Pancreas (tissue), 10 donors: ENCODE measurements around the gene DGCR8. TPM values are rescaled to one million over a fixed set of nuclear protein-coding genes. Genes with fewer than 3 reads are reported as not detected.

Source experiments
- ATAC-seq, 4 donors: fragments of 200-7000 bp; cut with Tn5 transposase; one replicate each; pipeline versions ENCODE4 v1.8.0 to v1.9.1; 2020; ENCODE audit warnings: mild to moderate bottlenecking in 4 of 4, moderate library complexity in 4 of 4
- DNase-seq, 6 donors: peaks; one replicate each; pipeline ENCODE4 v3.0.0-alpha.2; 2020
- FAIRE-seq: peaks from 2 replicates; lab custom pipeline; 2012; peaks lifted over from hg19 to GRCh38; lab: Jason Lieb, UNC
- H3K27ac ChIP-seq, 4 donors: fragments of 200-600 bp; sonication (generic); 1 replicate in 3 of 4; 2 replicates in 1 of 4; pipeline versions ENCODE4 v1.5.0 to v1.8.0; 2020
- H3K27me3 ChIP-seq, 4 donors: fragments of 200-600 bp; one replicate each; pipeline ENCODE4 v1.8.0; 2021
- H3K36me3 ChIP-seq, 3 donors: fragments of 200-600 bp; sonication (generic) in 1 of 3; one replicate each; pipeline versions ENCODE4 v1.5.0 to v1.8.0; 2020 to 2021
- H3K4me1 ChIP-seq, 3 donors: fragments of 200-600 bp; one replicate each; pipeline ENCODE4 v1.8.0; 2021
- H3K4me3 ChIP-seq, 4 donors: fragments of 200-600 bp; sonication (generic) in 2 of 4; one replicate each; pipeline versions ENCODE4 v1.5.0 to v1.8.0; 2020 to 2021
- H3K9me3 ChIP-seq, 4 donors: fragments of 200-600 bp; one replicate each; pipeline ENCODE4 v1.8.0; 2021
- CTCF ChIP-seq, 4 donors: fragments of 200-600 bp; sonication (generic) in 3 of 4; IDR thresholded peaks; one replicate each; pipeline versions ENCODE4 v1.5.0 to v1.8.0; 2021; ENCODE audit warnings: antibody characterized with exemption in 4 of 4
- WGBS, 2 donors: extraction: QIAGEN DNeasy Blood & Tissue Kit; methylation state at CpG; one replicate each; pipeline ENCODE4 v1.1.7; 2013; 5-methylcytosine and 5-hydroxymethylcytosine counted together
- intact Hi-C, 3 donors: fragments of 100-400 bp; cut with DNase I; formaldehyde crosslinking; loops; one replicate each; pipeline versions ENCODE4 v1.11.1 to v1.14.2; 2022
- polyA plus RNA-seq, 2 donors: library from polyadenylated mRNA; stranded (reverse); fragments of 200-250 nt; gene quantifications; one replicate each; pipeline ENCODE4 v1.2.3, GENCODE V29; 2013
- total RNA-seq, 6 donors: library from RNA; stranded (reverse); fragmentation: NEBNext Ultra II Directional in 4 of 6; extraction: Animal tissue kit (Norgen Biotek cat#: 25700) in 4 of 6; gene quantifications; one replicate each; pipeline versions ENCODE4 v1.2.1 to v1.2.4, GENCODE V29; 2021 to 2023
- donor health status: healthy with polysubstance abuse.
- donor health status: DM: no; HTN: no; CAD: no; lungs with moderate emphysema.
- donor health status: DM: no; HTN: no; CAD: no.
- donor health status: control.
- donor health status: control.
- donor health status: Bipolar disorder and iron deficiency.
- donor health status: DM: yes; HTN: yes; CAD: no.
- donor health status: DM: no; HTN: no; CAD: no.
- donor health status: DM: no; HTN: no; CAD: no.
- donor health status: DM: yes; HTN: yes; CAD: no.

Gene DGCR8
- total and polyA plus RNA-seq, 8 donors, result 14.9 to 31.9 (median 18.9) TPM

GRCh38 chr22:20069331-20070042, 10.6 kb upstream of the DGCR8 start:
- Histone ChIP-seq H3K9me3 (no peaks in the 10 kb centered on the region), H3K27ac (no peak overlapping the region), H3K4me3 (no peak overlapping the region), H3K36me3 (no peaks in the 10 kb centered on the region), H3K4me1 (no peaks in the 10 kb centered on the region), H3K27me3 (no peaks in the 10 kb centered on the region)
- intact Hi-C loops, result no loop called here
- FAIRE-seq (no peak), DNase-seq (no peak), ATAC-seq (no peak)
- no peak for TF ChIP-seq CTCF (IDR thresholded peaks at IDR 0.05)
- WGBS, 2 donors, result 85 to 94% methylated on average over 7 of the region's 7 CpGs

DNA sequence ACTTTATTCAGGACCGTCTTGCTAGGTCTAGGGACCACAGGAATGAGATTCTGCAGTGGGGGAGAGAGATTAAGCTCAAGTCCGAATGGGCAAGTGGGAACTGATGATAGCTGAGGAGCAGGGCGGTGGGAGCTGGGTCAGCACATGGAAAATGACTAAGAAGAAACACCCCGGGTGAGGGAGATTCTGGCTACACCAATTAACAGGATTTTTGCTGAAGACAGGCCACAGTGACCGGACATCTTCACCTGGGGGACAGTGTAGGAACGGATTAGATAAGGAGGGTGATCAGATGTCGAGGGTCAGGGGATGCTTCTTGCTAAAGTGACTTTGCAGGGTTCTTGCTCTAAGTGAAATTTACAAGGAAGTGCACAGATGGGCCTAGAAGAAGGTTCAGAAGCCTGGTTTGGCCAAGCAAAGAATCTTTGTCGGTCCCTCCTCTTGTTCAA, 8.5 kb upstream of the DGCR8 start:
- Histone ChIP-seq H3K36me3 (no peaks in the 10 kb centered on the region), H3K4me1 (no peaks in the 10 kb centered on the region), H3K9me3 (no peaks in the 10 kb centered on the region), H3K27ac (no peak overlapping the region), H3K4me3 (no peak overlapping the region), H3K27me3 (no peaks in the 10 kb centered on the region)
- 82 to 84% methylated on average over 8 of the region's 8 CpGs for WGBS, 2 donors
- no peak for TF ChIP-seq CTCF (IDR thresholded peaks at IDR 0.05)
- DNase-seq (no peak), FAIRE-seq (no peak), ATAC-seq (no peak)
- intact Hi-C loops, result no loop called here

- TF ChIP-seq CTCF (IDR thresholded peaks at IDR 0.05), result no peak
- Histone ChIP-seq H3K36me3 (no peaks in the 10 kb centered on the region), H3K27me3 (no peaks in the 10 kb centered on the region), H3K4me1 (peaks cover 6 to 11% (median 8%) of the 10 kb centered on the region in 3 donors), H3K4me3 (no peak overlapping the region), H3K9me3 (no peaks in the 10 kb centered on the region), H3K27ac (no peak overlapping the region)
- 53 to 56% methylated on average over 6 of the region's 6 CpGs for WGBS, 2 donors
- ATAC-seq (no peak), DNase-seq (no peak), FAIRE-seq (no peak)
- intact Hi-C loops, result no loop called here
Measured at GRCh38 chr22:20076627-20077172, 3.3 kb upstream of the DGCR8 start.

DNA sequence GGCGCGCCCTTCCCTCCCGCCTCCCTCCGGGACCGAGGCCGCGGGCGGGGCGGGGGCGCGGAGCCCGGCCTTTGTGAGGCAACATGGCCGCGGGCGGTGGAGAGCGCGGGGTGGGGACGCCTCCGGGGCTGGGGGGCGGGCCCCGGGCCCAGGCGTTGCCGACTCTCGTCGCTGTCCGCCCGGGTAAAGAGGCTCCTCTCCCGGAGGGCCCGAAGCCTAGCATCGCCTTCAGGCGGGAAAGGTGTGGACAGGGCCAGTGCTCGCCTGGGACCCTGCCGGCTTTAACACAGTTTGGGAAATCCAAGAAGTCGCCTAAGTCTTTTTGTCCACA, 369 bp downstream of the DGCR8 start:
- Histone ChIP-seq H3K9me3 (no peaks in the 10 kb centered on the region), H3K4me3 (peak overlapping the region; percentile 62 to 86 (median 72)), H3K27ac (peak overlapping the region; percentile 77 to 83 (median 80)), H3K36me3 (no peaks in the 10 kb centered on the region), H3K27me3 (no peaks in the 10 kb centered on the region), H3K4me1 (peaks cover 16 to 31% (median 18%) of the 10 kb centered on the region in 3 donors)
- DNase-seq, result peak; percentile 43 to 81 (median 63)
- ATAC-seq, result peak; percentile 38 to 59 (median 44)
- intact Hi-C loops, result no loop called here
- TF ChIP-seq CTCF (IDR thresholded peaks at IDR 0.05), result no peak
- FAIRE-seq, result no peak
- WGBS, 2 donors, result 1% methylated on average over 21 to 34 of the region's 34 CpGs
